Liver (tissue), 9 donors: Measurements from ENCODE around the gene SH2B3. TPM values are rescaled to one million over a fixed set of nuclear protein-coding genes. Genes with fewer than 3 reads are reported as not detected.

ENCODE experiments used
- DNase-seq: peaks from one replicate; pipeline ENCODE4 v3.0.0-alpha.2; 2017; ENCODE audit warnings: low spot score
- H3K27ac ChIP-seq, 2 donors: one replicate each; pipeline ENCODE4 v1.7.0; 2013; ENCODE audit warnings: inconsistent platforms in 2 of 2, low read length in 2 of 2, control low read depth in 1 of 2, low read depth in 1 of 2, mild to moderate bottlenecking in 1 of 2
- H3K27me3 ChIP-seq, 4 donors: one replicate each; pipeline versions ENCODE4 v1.6.1 to v1.7.0; 2013; ENCODE audit warnings: low read length in 3 of 4, inconsistent platforms in 1 of 4, mild to moderate bottlenecking in 1 of 4, moderate library complexity in 1 of 4; ENCODE audit not compliant: control insufficient read depth in 4 of 4, insufficient read depth in 4 of 4
- H3K36me3 ChIP-seq, 4 donors: one replicate each; pipeline versions ENCODE4 v1.6.1 to v1.7.0; 2013; ENCODE audit warnings: low read length in 3 of 4, mild to moderate bottlenecking in 3 of 4, low read depth in 1 of 4, moderate library complexity in 1 of 4; ENCODE audit not compliant: control insufficient read depth in 4 of 4, insufficient read depth in 3 of 4
- H3K4me1 ChIP-seq, 4 donors: one replicate each; pipeline versions ENCODE4 v1.6.1 to v1.7.0; 2013; ENCODE audit warnings: low read length in 3 of 4, mild to moderate bottlenecking in 3 of 4, moderate library complexity in 1 of 4; ENCODE audit not compliant: control insufficient read depth in 4 of 4, insufficient read depth in 4 of 4
- H3K4me3 ChIP-seq, 3 donors: one replicate each; pipeline versions ENCODE4 v1.6.1 to v1.7.0; 2013; ENCODE audit warnings: low read length in 3 of 3, control low read depth in 1 of 3, low read depth in 1 of 3, mild to moderate bottlenecking in 1 of 3
- H3K9ac ChIP-seq, 2 donors: one replicate each; pipeline ENCODE4 v1.7.0; 2013; ENCODE audit warnings: low read length in 2 of 2, mild to moderate bottlenecking in 2 of 2, moderate library complexity in 2 of 2, control low read depth in 1 of 2, low read depth in 1 of 2
- H3K9me3 ChIP-seq, 4 donors: one replicate each; pipeline versions ENCODE4 v1.6.1 to v1.7.0; 2013; ENCODE audit warnings: low read length in 3 of 4; ENCODE audit not compliant: control insufficient read depth in 4 of 4
- EGR1 ChIP-seq, 2 donors: IDR thresholded peaks; 2 replicates each; pipeline ENCODE4 v1.6.1; 2016 to 2018; ENCODE audit warnings: antibody characterized with exemption in 2 of 2, low read depth in 2 of 2
- FOXA1 ChIP-seq: IDR thresholded peaks from 2 replicates; pipeline ENCODE4 v1.6.1; 2016; ENCODE audit warnings: antibody characterized with exemption
- FOXA2 ChIP-seq: IDR thresholded peaks from 2 replicates; pipeline ENCODE4 v1.6.1; 2016; ENCODE audit warnings: antibody characterized with exemption
- GABPA ChIP-seq, 2 donors: IDR thresholded peaks in 1 of 2; conservative IDR thresholded peaks in 1 of 2; 2 replicates each; pipeline ENCODE4 v1.6.1; 2016; ENCODE audit warnings: antibody characterized with exemption in 2 of 2, mild to moderate bottlenecking in 1 of 2, moderate library complexity in 1 of 2
- JUND ChIP-seq, 2 donors: IDR thresholded peaks; 2 replicates each; pipeline ENCODE4 v1.6.1; 2016; ENCODE audit warnings: antibody characterized with exemption in 2 of 2
- NR2F2 ChIP-seq: IDR thresholded peaks from 2 replicates; pipeline ENCODE4 v1.6.1; 2016; ENCODE audit warnings: antibody characterized with exemption
- RAD21 ChIP-seq, 2 donors: IDR thresholded peaks; 2 replicates each; pipeline ENCODE4 v1.6.1; 2016; ENCODE audit warnings: antibody characterized with exemption in 2 of 2, mild to moderate bottlenecking in 2 of 2
- RXRA ChIP-seq, 2 donors: IDR thresholded peaks; 2 replicates each; pipeline ENCODE4 v1.6.1; 2017 to 2018; ENCODE audit warnings: antibody characterized with exemption in 2 of 2, mild to moderate bottlenecking in 1 of 2
- TAF1 ChIP-seq: conservative IDR thresholded peaks from 2 replicates; pipeline ENCODE4 v1.6.1; 2016; ENCODE audit warnings: antibody characterized with exemption, mild to moderate bottlenecking
- YY1 ChIP-seq: IDR thresholded peaks from 2 replicates; pipeline ENCODE4 v1.6.1; 2016; ENCODE audit warnings: antibody characterized with exemption, mild to moderate bottlenecking
- WGBS: extraction: QIAGEN DNeasy Blood & Tissue Kit; methylation state at CpG from one replicate; pipeline ENCODE4 v1.1.7; 2013; 5-methylcytosine and 5-hydroxymethylcytosine counted together
- polyA plus RNA-seq, 2 donors: library from polyadenylated mRNA; stranded (reverse) in 1 of 2; unstranded in 1 of 2; fragments of 200-250 nt in 1 of 2; fragments of >200 nt in 1 of 2; fragmentation: Nextera tagmentation in 1 of 2; extraction: Ambion mirVana in 1 of 2; gene quantifications; one replicate each; pipeline versions ENCODE4 v1.2.1 to v1.2.3, GENCODE V29; 2013 to 2015
- total RNA-seq, 2 donors: library from RNA; depleted of rRNA; stranded (reverse); fragments of >200 nt; gene quantifications; one replicate each; pipeline ENCODE4 v1.2.3, GENCODE V29; 2014
- TF ChIP-seq, protein P1 (sequence below): IDR thresholded peaks from 2 replicates; pipeline ENCODE4 v1.6.1; 2016; ENCODE audit warnings: antibody characterized with exemption, mild to moderate bottlenecking
- TF ChIP-seq, protein P2 (sequence below): IDR thresholded peaks from 2 replicates; pipeline ENCODE4 v1.6.1; 2016; ENCODE audit warnings: antibody characterized with exemption
- TF ChIP-seq, protein P3 (sequence below): IDR thresholded peaks from 2 replicates; pipeline ENCODE4 v1.6.1; 2016; ENCODE audit warnings: antibody characterized with exemption
- TF ChIP-seq, protein P4 (sequence below): IDR thresholded peaks from 2 replicates; pipeline ENCODE4 v1.6.1; 2016; ENCODE audit warnings: antibody characterized with exemption
- TF ChIP-seq, protein P5 (sequence below): fragments of 150-350 bp; IDR thresholded peaks from 2 replicates; pipeline ENCODE4 v1.5.1; 2017; ENCODE audit warnings: improper control_type of control experiment, low read depth, low read length; ENCODE audit not compliant: missing input control
- donor health status: healthy.
- donor health status: healthy.
- donor health status: healthy.
- donor health status: healthy.
- donor health status: healthy.

Gene SH2B3
- total and polyA plus RNA-seq, 4 donors, result 4.4 to 18.7 (median 8.8) TPM

DNA sequence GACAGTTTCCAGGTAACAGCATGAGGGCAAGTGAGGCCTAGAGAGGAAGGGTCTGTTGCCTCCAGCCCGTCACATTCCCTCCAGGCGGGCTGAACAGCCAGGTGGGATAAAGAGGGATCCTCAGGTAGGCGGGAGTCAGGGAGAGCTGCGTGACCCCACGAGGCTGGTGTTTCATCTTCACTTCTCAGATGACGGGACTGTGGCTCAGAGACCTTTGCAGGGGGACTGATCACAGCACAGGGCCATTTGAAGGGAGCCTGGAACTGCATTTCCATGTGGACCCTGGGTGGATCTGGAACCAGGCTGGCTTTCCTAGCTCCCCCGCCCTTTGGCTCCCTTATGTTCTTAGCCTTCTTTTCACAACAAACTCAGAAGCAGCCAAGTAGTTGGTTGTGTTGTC, 37.4 kb downstream of the SH2B3 start (continued):
- TF ChIP-seq, protein P1, sequence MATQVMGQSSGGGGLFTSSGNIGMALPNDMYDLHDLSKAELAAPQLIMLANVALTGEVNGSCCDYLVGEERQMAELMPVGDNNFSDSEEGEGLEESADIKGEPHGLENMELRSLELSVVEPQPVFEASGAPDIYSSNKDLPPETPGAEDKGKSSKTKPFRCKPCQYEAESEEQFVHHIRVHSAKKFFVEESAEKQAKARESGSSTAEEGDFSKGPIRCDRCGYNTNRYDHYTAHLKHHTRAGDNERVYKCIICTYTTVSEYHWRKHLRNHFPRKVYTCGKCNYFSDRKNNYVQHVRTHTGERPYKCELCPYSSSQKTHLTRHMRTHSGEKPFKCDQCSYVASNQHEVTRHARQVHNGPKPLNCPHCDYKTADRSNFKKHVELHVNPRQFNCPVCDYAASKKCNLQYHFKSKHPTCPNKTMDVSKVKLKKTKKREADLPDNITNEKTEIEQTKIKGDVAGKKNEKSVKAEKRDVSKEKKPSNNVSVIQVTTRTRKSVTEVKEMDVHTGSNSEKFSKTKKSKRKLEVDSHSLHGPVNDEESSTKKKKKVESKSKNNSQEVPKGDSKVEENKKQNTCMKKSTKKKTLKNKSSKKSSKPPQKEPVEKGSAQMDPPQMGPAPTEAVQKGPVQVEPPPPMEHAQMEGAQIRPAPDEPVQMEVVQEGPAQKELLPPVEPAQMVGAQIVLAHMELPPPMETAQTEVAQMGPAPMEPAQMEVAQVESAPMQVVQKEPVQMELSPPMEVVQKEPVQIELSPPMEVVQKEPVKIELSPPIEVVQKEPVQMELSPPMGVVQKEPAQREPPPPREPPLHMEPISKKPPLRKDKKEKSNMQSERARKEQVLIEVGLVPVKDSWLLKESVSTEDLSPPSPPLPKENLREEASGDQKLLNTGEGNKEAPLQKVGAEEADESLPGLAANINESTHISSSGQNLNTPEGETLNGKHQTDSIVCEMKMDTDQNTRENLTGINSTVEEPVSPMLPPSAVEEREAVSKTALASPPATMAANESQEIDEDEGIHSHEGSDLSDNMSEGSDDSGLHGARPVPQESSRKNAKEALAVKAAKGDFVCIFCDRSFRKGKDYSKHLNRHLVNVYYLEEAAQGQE, result no peak
- no peak for TF ChIP-seq GABPA (IDR thresholded peaks at IDR 0.05 in 1 of 2, conservative IDR thresholded peaks at IDR 0.05 in 1 of 2)
- TF ChIP-seq, protein P2, sequence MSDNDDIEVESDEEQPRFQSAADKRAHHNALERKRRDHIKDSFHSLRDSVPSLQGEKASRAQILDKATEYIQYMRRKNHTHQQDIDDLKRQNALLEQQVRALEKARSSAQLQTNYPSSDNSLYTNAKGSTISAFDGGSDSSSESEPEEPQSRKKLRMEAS, result no peak
- no peak for TF ChIP-seq RXRA (IDR thresholded peaks at IDR 0.05)
- TF ChIP-seq NR2F2, result no peak

DNA sequence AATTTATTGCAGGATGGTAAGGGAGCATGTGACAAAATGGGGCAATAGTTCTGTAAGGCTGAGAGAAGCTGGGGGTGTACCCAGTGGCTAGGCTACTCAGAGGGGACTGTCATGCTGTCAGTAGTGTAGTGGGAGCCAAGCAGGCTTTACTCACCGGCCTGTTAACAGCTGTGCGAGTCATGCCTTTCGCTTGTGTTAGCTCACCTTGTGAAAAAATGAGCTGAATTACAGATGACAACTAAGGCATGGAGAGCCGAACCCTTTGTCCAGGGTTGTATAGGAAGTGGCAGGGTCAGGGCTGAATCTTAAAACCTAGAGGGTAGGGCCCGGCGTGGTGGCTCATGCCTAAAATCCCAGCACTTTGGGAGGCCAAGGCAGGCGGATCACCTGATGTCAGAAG, 37.9 kb downstream of the SH2B3 start:
- TF ChIP-seq, protein P3, sequence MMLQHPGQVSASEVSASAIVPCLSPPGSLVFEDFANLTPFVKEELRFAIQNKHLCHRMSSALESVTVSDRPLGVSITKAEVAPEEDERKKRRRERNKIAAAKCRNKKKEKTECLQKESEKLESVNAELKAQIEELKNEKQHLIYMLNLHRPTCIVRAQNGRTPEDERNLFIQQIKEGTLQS, result no peak
- TF ChIP-seq RAD21 (IDR thresholded peaks at IDR 0.05), result no peak
- TF ChIP-seq YY1, result no peak
- TF ChIP-seq, protein P1, result no peak
- Histone ChIP-seq H3K36me3 (peaks cover 4 to 16% (median 10%) of the 10 kb centered on the region in 4 donors), H3K9ac (no peak overlapping the region), H3K4me3 (no peak overlapping the region), H3K27ac (peak overlapping the region in 1 of 2 donors; percentile 84), H3K27me3 (no peaks in the 10 kb centered on the region), H3K4me1 (peaks cover 14 to 37% (median 27%) of the 10 kb centered on the region in 4 donors), H3K9me3 (no peaks in the 10 kb centered on the region)
- DNase-seq, result no peak
- WGBS, result 91% methylated on average over 7 of the region's 7 CpGs

DNA sequence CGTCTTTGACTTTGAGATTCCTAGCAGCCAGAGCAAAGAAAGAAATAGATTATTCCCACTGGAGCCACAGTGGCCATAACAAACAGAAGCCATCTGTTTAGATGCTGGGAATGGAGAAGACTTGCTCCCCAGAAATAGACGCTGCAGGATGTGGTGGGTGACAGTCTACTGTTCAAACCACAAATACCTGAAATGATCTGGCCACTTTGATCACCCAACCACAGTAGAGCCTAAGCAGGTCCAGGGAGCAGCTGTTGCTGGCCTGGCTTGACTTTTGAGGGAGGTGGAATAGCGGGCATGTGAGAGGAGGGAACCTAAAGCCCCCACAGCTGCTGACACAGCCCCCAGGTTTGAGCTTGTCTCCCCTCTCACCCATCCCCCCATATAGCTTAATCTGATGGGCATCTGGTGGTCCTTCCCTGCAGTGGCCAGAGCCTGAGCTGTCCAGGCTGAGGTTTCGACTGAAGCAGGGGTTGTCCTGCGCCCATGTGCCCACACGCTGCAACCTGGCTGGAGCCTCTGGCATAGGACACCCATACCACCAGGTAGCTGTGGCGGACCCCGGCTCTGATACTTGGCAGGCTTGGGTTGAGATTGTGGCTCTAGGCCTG, 38.7 kb downstream of the SH2B3 start:
- H3K36me3 ChIP-seq, result peaks cover 4 to 24% (median 17%) of the 10 kb centered on the region in 4 donors
- no peak overlapping the region for H3K4me3 ChIP-seq
- peak overlapping the region; percentile 61 to 84 for H3K27ac ChIP-seq
- H3K4me1 ChIP-seq, result peaks cover 14 to 36% (median 27%) of the 10 kb centered on the region in 4 donors
- H3K27me3 ChIP-seq, result no peaks in the 10 kb centered on the region
- H3K9me3 ChIP-seq, result no peaks in the 10 kb centered on the region
- no peak for DNase-seq
- 82% methylated on average over 8 of the region's 8 CpGs for WGBS
- no peak for TF ChIP-seq NR2F2
- TF ChIP-seq, protein P3, result no peak
- TF ChIP-seq FOXA1, result no peak
- TF ChIP-seq GABPA (IDR thresholded peaks at IDR 0.05 in 1 of 2, conservative IDR thresholded peaks at IDR 0.05 in 1 of 2), result no peak
- TF ChIP-seq RXRA (IDR thresholded peaks at IDR 0.05), result no peak
- TF ChIP-seq FOXA2, result no peak
- TF ChIP-seq, protein P4, sequence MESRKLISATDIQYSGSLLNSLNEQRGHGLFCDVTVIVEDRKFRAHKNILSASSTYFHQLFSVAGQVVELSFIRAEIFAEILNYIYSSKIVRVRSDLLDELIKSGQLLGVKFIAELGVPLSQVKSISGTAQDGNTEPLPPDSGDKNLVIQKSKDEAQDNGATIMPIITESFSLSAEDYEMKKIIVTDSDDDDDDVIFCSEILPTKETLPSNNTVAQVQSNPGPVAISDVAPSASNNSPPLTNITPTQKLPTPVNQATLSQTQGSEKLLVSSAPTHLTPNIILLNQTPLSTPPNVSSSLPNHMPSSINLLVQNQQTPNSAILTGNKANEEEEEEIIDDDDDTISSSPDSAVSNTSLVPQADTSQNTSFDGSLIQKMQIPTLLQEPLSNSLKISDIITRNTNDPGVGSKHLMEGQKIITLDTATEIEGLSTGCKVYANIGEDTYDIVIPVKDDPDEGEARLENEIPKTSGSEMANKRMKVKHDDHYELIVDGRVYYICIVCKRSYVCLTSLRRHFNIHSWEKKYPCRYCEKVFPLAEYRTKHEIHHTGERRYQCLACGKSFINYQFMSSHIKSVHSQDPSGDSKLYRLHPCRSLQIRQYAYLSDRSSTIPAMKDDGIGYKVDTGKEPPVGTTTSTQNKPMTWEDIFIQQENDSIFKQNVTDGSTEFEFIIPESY, result no peak
- TF ChIP-seq TAF1, result no peak
- TF ChIP-seq, protein P5, sequence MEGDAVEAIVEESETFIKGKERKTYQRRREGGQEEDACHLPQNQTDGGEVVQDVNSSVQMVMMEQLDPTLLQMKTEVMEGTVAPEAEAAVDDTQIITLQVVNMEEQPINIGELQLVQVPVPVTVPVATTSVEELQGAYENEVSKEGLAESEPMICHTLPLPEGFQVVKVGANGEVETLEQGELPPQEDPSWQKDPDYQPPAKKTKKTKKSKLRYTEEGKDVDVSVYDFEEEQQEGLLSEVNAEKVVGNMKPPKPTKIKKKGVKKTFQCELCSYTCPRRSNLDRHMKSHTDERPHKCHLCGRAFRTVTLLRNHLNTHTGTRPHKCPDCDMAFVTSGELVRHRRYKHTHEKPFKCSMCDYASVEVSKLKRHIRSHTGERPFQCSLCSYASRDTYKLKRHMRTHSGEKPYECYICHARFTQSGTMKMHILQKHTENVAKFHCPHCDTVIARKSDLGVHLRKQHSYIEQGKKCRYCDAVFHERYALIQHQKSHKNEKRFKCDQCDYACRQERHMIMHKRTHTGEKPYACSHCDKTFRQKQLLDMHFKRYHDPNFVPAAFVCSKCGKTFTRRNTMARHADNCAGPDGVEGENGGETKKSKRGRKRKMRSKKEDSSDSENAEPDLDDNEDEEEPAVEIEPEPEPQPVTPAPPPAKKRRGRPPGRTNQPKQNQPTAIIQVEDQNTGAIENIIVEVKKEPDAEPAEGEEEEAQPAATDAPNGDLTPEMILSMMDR, result no peak
- no peak for TF ChIP-seq EGR1 (IDR thresholded peaks at IDR 0.05; ENCODE audit: low read depth in 2 of 2)
- no peak for TF ChIP-seq JUND (IDR thresholded peaks at IDR 0.05)
- no peak overlapping the region for H3K9ac ChIP-seq
